Mammary epithelial cell (primary cell): ENCODE data around the gene MVB12A.

Experiments used
- CTCF ChIP-seq, 2 donors: IDR thresholded peaks in 1 of 2; conservative IDR thresholded peaks in 1 of 2; 2 replicates each; pipeline ENCODE4 v1.5.1; 2011 to 2012; ENCODE audit warnings: inconsistent platforms in 2 of 2, low read length in 2 of 2, mild to moderate bottlenecking in 2 of 2, control low read depth in 1 of 2, low read depth in 1 of 2; ENCODE audit not compliant: insufficient read depth in 1 of 2; ENCODE audit errors: extremely low read depth in 1 of 2
- EZH2 ChIP-seq: IDR thresholded peaks from 2 replicates; pipeline ENCODE4 v1.6.1; 2012; ENCODE audit warnings: low read length, inconsistent platforms, borderline replicate concordance

GRCh38 chr19:17431417-17431816, 11.6 kb downstream of the MVB12A start:
- TF ChIP-seq CTCF (conservative IDR thresholded peaks at IDR 0.05 in 1 of 2, IDR thresholded peaks at IDR 0.05 in 1 of 2; ENCODE audit: extremely low read depth in 1 of 2, insufficient read depth in 1 of 2, low read depth in 1 of 2, low read length in 2 of 2) (no peak), EZH2 (no peak)
